OCI-LY1 (cell line): ENCODE results near the gene C19orf47.

ENCODE experiments used
- CTCF ChIP-seq: fragments of 200-600 bp; sonication (generic), shearing (Covaris generic); IDR thresholded peaks from 2 replicates; pipeline ENCODE4 v1.5.1; 2017; ENCODE audit warnings: mild to moderate bottlenecking, antibody characterized with exemption, low read length, moderate library complexity, mixed read lengths
- EZH2 ChIP-seq: fragments of 200-600 bp; sonication (generic), shearing (Covaris generic); IDR thresholded peaks from 2 replicates; pipeline ENCODE4 v1.8.0; 2017; ENCODE audit warnings: borderline replicate concordance, mixed run types, mild to moderate bottlenecking, antibody characterized with exemption, low read length, moderate library complexity, mixed read lengths

DNA sequence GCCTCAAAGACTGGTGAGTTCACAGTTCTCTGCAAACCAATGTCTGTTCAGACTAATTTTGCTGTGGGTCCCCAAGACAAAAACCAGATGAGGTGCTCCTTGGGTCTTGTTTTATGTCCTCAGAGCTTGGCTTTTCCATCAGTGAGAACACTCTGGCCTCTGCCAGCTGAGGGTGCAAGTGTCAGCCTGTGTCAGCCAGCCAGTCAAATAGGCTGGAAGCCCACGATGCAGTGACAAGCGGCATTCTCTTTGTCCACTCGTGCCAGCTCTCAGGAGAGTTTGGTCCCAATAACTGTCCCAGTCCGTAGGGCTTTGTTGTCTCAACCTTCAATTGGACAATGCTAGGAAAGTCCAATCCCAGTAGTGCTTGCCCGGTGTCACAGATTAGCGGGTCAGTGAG, 53.6 kb downstream of the C19orf47 start:
- TF ChIP-seq CTCF (no peak), EZH2 (no peak)
